ENCODE measurements around the gene MBLAC1. TPM values are rescaled to one million over a fixed set of nuclear protein-coding genes. Genes with fewer than 3 reads are reported as not detected.
A peak's percentile ranks its signal among the peaks of the same experiment; 100 is the strongest.

Gene MBLAC1
- total and polyA plus RNA-seq, 9 of the 15 experiments (the other 6 are each of a cell fraction or from before 2014, with no cell fraction given) = 0.03 to 3.1 (median 0.52) TPM

- TF ChIP-seq POLR2AphosphoS5 (IDR thresholded peaks at IDR 0.05; ENCODE audit: control insufficient read depth, insufficient read depth, low read depth, low read length) (peak; percentile 73), ZMIZ1 (IDR thresholded peaks at IDR 0.05; ENCODE audit: low read depth in 2 of 2, low read length in 2 of 2) (peak in 1 of 2 experiments; percentile 35; a peak in 1 of 4 replicates), ETS1 (conservative IDR thresholded peaks at IDR 0.05; ENCODE audit: control insufficient read depth, low read depth, low read length) (0 out of 2 replicates have a peak, but pooled peaks have one; percentile 53), EGR1 (conservative IDR thresholded peaks at IDR 0.05) (peak; percentile 60), RBBP5 (IDR thresholded peaks at IDR 0.05; ENCODE audit: borderline replicate concordance, insufficient read depth, low read length, poor library complexity, severe bottlenecking) (peak; percentile 95), ESRRA (IDR thresholded peaks at IDR 0.05; ENCODE audit: borderline replicate concordance, low read depth) (peak; percentile 76), GATAD2A (IDR thresholded peaks at IDR 0.05) (peak; percentile 64; the same call in 1 of the 2 replicates), MGA (IDR thresholded peaks at IDR 0.05) (peak; percentile 100), IRF2 (CRISPR knock-in tag; IDR thresholded peaks at IDR 0.05) (peak; percentile 91)
Observed at GRCh38 chr7:100088621-100089457, 37.9 kb upstream of the MBLAC1 start, which contains the start of gene COPS6 (continued).
